Activated CD8-positive, alpha-beta memory T cell treated with anti-CD3 and anti-CD28 coated beads for 36 hours (primary cell): ENCODE data around the gene SGK1. TPM values are rescaled to one million over a fixed set of nuclear protein-coding genes. Genes with fewer than 3 reads are reported as not detected.
"Not testable (repeated sequence)": the region's sequence is repeated elsewhere in the genome, so short reads cannot be mapped to it uniquely, and the experiment has no call there.

Experiments
- CTCF ChIA-PET: fragments of 350-600 bp; sonication (Branson Sonifier 250); formaldehyde crosslinking; loops from one replicate; lab custom pipeline; 2021; ENCODE audit warnings: antibody characterized with exemption; lab: Charles Lee
- POLR2A ChIA-PET: fragments of 350-600 bp; sonication (Branson Sonifier 250); formaldehyde crosslinking; loops from one replicate; lab custom pipeline; 2021; ENCODE audit warnings: antibody characterized with exemption; lab: Charles Lee
- total RNA-seq, 2 experiments: library from RNA; stranded (reverse); gene quantifications; one replicate each; pipeline ENCODE4 v1.2.3, GENCODE V29; 2021

SGK1 gene
- total RNA-seq, 2 experiments from 2014 or later, result 55.8 to 60.2 TPM

DNA sequence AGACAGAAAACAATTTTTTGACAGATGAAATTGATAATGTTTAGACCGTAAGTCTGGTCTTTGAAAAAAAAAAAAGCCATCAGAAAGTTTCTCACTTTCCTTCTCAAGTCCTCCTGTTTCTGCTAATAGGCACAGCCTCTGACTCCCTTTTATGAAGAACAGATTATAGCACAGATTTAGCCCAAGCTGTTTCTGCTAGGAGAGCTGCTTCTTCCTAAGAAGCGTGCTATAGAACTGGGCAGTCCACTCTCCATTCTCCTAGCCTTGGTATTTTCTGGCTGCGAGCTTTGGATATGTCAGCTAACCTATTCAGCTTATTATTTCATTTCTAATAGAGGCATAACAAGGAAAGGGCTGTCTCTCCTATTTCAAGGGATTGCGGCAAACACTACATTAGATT lies 112.5 kb downstream of the SGK1 start:
- CTCF ChIA-PET, result no interaction called here
- POLR2A ChIA-PET, result no interaction called here

DNA sequence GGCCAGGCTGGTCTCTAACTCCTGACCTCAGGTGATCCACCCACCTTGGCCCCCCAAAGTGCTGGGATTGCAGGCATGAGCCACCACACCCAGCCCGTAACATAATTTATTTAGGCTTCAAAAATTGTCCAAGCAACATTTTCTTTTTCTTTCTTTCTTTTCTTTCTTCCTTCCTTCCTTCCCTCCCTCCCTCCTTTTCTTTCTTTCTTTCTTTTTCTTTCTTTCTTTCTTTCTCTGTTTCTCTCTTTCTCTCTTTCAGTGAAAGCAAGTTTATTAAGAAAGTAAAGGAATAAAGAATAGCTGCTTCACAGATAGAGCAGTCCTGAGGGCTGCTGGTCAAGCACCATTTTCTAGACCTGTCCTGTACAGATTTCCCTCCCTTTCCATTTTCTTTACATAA lies 113.2 kb downstream of the SGK1 start:
- POLR2A ChIA-PET, CTCF ChIA-PET: not testable (repeated sequence)

DNA sequence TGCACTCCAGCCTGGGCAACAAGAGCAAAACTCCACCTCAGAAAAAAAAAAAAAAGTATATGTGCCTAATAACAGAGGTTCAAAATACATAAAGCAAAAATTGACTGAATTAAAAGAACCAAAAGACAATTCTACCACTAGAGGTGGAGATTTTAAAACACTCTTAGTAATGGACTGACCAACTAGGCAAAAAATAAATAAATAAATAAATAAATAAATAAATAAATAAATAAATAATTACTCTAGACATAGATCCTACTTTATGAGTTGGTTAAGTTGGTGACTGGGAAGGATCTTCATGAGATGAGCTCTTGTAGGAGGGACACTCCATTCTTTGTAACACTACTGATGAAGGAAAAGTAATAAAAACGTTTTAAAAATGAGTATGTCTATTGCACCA lies 113.9 kb downstream of the SGK1 start:
- POLR2A ChIA-PET, result interaction anchor here (0.7 kb wide), 1 partner anchor 17 kb away, joined by 7 read pairs; no protein-coding TSS in a partner anchor
- CTCF ChIA-PET, result no interaction called here

DNA sequence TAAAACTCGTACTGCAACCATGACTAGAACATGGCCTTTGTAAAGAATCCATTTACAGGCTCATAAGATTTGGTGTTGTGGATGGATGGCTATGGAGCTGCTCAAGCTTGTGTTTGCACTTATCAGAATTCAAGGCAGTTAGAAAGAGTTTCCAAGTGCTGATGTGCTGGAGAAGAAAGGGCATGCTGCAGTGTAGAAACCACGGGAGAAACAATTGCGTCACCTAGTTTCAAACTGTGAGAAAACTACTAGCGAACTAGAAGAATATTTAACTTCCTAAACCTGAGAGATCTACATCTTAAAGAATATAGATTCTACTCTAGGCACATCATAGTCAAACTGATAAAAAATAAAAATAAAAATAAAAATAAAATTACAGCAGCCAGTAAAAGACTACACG lies 116.2 kb downstream of the SGK1 start:
- CTCF ChIA-PET, result no interaction called here
- POLR2A ChIA-PET, result no interaction called here

DNA sequence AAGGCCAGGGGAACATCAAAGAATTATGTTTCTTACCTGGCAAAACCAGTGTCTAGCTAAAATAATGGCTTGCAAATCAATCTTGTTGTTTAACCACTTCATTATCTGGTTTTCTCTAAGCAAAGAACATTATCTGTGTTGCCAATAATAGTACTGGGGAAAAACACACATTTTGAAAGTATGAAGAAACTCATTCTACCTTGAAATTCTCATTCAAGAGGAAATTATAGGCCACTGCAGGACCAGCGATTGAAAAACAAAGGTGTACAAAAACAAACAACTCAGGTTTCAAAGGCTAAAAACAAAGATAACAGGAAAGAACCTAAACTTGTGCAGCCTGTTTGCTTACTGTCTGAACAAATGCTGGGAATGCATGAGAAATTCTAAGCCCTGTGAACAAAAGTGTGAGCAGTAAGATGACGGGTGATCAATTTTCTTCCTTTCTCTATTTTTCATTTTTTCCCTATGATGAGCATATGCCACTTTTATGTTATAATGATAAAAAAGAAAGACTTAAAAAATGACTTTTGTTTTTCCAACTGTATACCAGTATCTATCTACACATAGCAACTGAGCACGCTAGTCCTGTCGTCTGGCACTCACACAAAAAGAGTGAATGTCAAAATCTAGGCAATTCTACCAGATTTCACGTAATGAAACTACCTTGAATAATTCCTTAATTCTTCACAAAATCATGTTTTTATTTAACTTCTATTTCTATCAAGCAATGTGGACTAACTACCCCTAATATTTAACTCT lies 117.9 kb downstream of the SGK1 start:
- ChIA-PET POLR2A (no interaction called here), CTCF (no interaction called here)

DNA sequence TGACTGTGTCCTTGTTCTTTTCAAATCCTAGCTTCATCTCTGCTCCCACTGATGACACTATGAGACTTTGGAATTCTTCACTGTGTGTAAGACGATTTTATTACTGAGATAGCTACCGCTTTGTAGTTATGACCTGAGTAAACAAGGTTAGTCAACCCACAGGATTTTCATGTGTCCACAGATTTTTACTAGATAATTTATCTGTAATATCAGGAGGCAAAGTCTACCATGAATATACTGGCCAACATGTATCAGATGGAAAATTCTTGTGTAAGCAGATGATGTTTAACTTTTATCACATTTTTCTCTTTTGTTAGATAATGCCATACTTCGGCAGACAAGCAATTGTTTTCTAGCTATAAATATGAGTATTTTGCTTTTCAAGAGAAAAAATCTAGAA lies 119.8 kb downstream of the SGK1 start:
- ChIA-PET POLR2A (no interaction called here), CTCF (no interaction called here)

DNA sequence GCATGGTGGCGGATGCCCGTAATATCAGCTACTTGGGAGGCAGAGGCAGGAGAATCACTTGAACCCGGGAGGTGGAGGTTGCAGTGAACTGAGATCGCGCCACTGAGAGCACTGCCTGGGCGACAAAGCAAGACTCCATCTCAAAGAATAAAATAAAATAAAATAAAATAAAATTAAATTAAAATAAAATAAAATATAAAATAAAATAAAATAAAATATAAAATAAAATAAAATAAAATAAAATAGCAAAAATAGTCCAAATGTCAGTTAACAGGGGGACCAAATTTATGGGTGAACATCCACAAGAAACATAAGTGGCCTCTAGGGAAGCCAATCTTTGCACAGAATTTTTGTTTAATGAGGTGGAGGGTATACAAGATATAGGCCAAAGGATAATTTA lies 120.2 kb downstream of the SGK1 start:
- POLR2A ChIA-PET, result not testable (repeated sequence)
- CTCF ChIA-PET, result interaction anchor here (0.6 kb wide), 1 partner anchor 682 kb away, joined by 3 read pairs; no protein-coding TSS in a partner anchor

DNA sequence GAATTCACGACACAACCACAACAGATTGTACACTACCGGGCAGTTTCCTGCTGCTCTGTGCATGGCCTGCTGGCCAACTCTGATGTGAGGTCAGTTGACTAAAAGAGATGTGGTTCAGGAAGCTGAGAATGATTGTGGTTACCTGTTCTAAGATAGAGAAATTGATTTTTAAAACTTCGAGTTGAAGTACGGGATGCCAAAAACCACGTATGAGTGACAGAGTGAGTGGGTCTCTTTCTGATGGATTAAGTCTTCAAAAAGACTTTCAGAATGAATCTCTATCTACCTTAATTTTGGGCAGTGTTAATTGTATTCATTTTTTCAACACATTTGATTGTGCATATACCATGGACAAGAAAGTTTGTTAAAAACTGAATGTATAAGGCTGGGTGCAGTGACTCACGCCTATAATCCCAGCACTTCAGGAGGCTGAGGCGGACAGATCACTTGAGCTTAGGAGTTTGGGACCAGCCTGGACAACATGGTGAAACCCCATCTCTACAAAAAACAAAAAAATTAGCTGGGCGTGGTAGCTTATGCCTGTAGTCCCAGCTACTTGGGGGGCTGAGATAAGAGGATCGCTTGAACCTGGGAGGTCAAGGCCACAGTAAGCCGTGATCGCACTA lies 121.2 kb downstream of the SGK1 start:
- POLR2A ChIA-PET, result no interaction called here

DNA sequence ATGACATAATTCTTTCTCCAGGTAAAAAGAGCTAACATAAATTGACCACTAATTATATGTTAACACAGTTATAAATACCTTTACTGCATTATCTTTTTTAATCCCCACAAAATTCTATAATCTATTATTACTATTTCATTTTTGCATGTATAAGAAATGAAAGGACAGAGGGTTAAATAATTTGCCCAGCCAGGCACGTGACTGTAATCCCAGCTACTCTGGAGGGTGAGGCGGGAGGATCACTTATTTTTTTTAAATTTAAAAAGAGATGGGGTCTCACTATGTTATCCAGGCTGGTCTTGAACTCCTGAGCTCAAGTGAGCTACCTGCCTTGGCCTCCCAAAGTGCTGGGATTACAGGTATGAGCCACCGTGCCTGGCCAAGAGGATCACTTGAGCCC lies 121.9 kb downstream of the SGK1 start:
- POLR2A ChIA-PET, result no interaction called here
- CTCF ChIA-PET, result no interaction called here

More for the DNA sequence above, 121.2 kb downstream of the SGK1 start:
- CTCF ChIA-PET, result no interaction called here

DNA sequence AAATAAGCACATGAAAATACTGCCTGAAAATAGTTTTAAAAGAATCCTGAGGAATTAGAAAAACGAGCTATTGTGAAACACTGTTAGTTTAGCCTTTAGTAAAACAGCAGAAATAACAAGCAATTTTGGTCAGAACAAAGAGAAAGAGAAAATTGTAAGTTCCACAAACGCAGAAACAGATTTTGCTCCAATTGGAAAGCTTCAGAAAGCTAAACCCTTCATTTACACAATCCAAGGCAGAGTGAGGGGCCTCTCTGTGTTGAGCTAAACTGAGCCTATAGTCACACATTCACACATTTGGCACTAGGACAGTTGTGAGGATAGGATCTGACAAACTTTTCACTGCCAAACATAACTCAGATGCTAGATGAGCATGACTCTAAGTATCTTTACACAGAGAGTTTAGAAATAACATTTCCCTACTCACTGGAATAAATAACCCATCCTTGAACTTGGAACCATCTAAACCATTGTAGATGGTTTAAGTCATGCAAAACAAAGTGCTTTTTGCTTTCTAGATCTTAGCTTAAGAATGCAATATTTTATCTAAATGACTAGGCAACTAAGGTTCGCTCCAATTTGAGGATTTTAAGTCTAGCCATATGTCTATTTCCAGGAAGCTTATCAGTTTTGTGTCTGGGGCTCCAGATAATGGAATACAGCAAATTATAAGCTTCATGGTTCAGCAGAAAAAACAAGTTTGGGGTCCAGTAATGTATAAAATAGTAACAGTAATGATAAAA lies 122.6 kb downstream of the SGK1 start:
- POLR2A ChIA-PET, result no interaction called here
- CTCF ChIA-PET, result interaction anchor here (0.6 to 1.1 kb wide), 2 partner anchors 30 to 90 kb away, joined by 3 to 4 read pairs; no protein-coding TSS in a partner anchor

DNA sequence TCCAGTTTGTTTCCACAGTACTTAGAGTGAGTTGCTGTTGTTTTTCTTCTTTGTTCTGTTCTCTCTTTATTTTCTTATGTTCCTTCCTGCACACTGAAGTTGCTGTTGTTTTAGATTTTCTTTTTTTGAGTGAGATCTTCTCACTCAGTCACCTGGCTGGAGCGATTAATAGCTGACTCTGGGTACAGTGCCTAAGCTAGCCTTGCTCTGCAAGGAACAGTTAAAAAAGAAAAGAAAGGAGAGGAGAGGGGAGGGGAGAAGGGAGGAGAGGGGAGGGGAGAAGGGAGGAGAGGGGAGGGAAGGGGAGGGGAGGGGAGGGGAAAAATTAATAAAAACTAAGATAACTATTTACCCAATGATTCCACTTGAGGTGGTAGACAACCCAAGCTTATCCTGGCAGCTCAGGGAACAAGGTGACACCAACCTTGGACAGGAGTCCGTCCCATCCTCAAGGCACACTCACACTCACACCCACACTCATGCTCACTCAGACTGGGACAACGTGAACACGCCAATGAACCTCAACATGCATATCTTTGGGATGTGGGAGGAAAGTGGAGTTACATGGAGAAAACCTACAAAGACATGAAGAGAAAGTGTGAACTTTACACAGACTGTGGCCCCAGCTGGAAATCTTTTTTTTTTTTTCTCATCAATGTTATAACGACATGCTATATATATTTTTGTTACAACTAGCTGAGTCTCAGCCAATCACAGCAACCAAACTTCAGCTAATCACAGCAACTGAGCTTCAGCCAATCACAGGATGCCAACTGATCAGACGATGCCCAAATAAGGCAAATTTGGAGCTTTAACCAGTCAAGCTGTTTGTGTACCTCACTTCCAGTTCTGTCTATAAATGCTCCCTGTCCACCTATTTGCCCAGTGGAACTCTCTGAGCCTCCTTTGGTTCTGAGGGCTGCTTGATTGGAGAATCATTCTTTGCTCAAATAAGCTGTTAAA lies 124.1 kb downstream of the SGK1 start:
- POLR2A ChIA-PET, result interaction anchor here (0.5 kb wide), 1 partner anchor 9 kb away, joined by 3 read pairs; no protein-coding TSS in a partner anchor
- CTCF ChIA-PET, result interaction anchor here (0.7 kb wide), 1 partner anchor 373 kb away, joined by 3 read pairs; no protein-coding TSS in a partner anchor

DNA sequence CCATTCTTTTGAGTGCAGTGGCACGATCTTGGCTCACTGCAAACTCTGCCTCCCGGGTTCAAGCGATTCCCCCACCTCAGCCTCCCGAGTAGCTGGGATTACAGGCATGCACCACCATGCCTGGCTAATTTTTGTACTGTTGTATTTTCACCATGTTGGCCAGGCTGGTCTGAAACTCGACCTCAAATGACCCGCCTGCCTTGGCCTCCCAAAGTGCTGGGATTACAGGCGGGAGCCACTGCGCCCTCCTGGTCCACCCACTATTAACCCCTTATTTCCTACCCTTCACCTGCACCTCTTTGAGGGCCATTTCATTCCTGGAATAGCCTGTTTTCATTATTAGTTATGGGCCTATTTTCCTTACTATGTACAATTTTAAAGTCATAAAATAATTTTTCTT lies 125.3 kb downstream of the SGK1 start:
- POLR2A ChIA-PET, result not testable (repeated sequence)
- CTCF ChIA-PET, result interaction anchor here (1.0 kb wide), 1 partner anchor 159 kb away, joined by 3 read pairs; no protein-coding TSS in a partner anchor

DNA sequence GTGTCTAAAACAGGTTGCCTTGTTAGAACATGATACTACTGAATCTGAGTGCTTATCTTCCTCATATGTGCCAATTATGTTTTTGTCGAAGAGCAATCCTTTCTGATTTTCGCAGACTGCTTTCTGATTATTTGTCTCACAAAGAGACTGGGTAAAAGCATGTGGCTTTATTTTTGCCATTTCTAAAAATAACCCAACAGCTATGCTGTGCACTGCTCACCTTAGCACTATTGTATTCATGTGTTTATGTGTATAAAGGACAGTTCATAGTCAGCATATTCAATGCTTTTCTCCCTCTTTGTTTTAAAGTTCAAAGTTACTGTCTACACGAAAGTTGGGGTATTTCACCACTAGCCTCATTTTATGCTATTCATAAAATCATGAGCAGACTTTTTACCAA lies 127.0 kb downstream of the SGK1 start:
- ChIA-PET CTCF (no interaction called here), POLR2A (no interaction called here)

DNA sequence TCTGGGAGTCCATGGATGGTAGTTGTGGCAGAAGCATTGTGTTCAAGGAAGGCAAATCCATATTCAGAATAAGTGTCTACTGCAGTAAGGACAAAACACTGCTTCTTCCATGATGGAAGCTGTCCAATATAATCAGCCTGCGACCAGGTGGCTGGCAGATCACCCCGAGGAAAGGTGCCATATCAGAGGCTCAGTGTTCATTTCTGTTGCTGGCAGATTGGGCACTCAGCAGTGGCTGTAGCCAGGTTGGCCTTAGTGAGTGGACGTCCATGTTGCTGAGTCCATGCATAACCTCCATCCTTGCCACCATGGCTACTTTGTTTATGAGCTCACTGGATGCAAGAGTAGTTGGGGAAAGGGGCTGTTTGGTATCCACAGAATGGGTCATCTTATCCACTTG lies 130.2 kb downstream of the SGK1 start:
- ChIA-PET CTCF (no interaction called here), POLR2A (no interaction called here)

DNA sequence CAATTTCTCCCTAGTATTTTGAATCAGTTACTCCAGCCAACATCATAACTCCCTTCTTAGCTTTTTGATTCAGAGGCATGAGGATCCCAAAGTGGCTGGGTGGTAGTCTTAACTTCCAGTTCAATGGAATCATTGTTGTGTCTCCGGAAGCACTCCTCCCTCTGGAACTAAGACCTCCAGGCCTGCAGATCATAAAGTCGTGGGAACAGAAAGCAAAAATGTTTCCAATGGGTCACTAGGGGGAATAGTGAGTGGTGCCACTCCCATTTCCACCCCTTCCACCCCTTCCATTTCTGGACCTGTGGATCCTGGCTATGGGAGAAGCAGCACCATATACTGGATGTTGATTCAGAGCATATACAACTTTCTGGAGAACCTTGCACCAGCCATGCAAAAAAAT lies 130.8 kb downstream of the SGK1 start:
- ChIA-PET POLR2A (interaction anchor here (0.6 kb wide), 1 partner anchor 17 kb away, joined by 7 read pairs; no protein-coding TSS in a partner anchor), CTCF (no interaction called here)

DNA sequence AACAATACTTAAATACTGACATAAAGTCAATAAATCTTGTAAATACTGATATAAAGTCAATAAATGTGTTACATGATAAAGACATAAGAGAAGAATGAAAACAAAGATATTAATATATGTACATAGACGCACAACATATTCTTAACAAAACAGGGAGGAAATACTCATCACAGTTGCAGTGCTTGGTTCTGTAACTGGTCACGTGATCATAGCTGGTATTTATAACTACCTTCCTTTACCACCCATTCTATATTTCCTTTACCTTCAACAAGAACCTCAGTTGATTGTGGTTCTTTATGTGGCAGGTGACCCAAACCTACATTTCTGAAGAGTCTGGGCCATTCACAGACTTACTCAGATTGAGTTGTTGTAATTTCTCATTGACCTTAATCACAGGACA lies 131.6 kb downstream of the SGK1 start:
- POLR2A ChIA-PET, result no interaction called here
- CTCF ChIA-PET, result no interaction called here

DNA sequence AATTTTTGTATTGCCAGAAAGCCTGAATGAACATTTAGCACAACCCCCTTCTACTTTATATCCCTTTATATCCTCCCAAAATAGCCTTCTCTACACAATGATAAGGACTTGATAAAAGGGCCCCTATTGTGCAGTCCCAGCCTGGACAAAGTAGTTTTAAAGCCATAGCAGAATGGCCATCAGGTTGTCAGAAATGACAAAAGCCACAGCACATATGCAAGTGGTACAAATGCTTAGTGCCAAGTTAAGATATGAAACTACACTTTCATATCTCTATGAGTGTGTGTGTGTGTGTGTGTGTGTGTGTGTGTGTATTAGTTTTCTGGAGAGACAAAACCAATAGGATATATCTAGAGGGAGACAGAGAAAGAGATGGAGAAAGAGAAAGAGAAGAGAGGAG lies 132.6 kb downstream of the SGK1 start:
- ChIA-PET POLR2A (no interaction called here), CTCF (no interaction called here)

DNA sequence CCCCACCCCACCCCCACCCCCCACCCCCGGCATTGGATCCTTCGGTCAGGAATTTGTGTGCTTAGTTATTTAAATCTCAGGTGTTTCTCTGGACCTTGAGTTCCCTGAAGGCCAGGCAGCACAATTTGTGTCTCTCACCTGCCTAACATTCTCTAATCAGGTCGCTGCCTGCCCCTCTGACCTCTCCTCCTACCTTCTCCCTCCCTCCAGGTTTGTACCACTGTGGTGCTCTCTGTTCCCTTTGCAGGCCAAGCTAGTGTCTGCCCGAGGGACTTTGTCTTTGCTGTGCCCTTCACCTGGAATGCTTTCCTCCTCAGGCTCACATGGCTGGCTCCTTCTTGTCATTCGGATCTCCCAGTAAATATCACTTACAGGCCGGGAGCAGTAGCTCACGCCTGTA lies 134.1 kb downstream of the SGK1 start:
- ChIA-PET POLR2A (no interaction called here), CTCF (interaction anchor here (0.7 kb wide), 1 partner anchor 409 kb away, joined by 3 read pairs; no protein-coding TSS in a partner anchor)

DNA sequence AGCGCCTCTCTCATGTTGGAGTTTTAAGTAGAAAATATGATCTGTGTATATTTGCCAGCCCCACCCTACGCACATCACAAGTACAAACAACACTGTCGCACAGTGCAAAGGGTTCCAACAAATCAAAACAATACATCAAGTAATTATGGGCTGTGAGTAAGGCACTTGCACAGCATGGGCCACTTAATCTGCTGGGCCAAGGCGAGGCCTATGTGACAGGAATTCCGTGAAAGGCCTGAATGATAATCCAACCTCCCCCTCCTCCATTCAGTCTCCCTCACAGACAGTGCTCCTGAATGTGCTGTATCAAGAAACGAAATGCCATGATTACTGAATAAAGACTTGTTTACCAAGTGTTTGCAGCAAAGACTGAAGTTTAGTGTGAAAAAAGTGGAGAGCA lies 135.4 kb downstream of the SGK1 start:
- ChIA-PET CTCF (interaction anchor here (1.1 kb wide), 1 partner anchor 458 kb away, joined by 4 read pairs; no protein-coding TSS in a partner anchor), POLR2A (no interaction called here)
